Hematopoietic multipotent progenitor cell (in vitro differentiated cells): ENCODE data around the gene NLRC5. TPM values are rescaled to one million over a fixed set of nuclear protein-coding genes. Genes with fewer than 3 reads are reported as not detected.
"Not testable (repeated sequence)": the region's sequence is repeated elsewhere in the genome, so short reads cannot be mapped to it uniquely, and the experiment has no call there.

Experiments used
- DNase-seq, 3 donors: peaks; one replicate each; pipeline ENCODE4 v3.0.0-alpha.2; 2011 to 2015; ENCODE audit warnings: low read depth in 2 of 3, low spot score in 2 of 3
- total RNA-seq: library from RNA; depleted of rRNA; stranded (reverse); fragments of >200 nt; gene quantifications from one replicate; pipeline ENCODE4 v1.2.3, GENCODE V29; 2012

NLRC5 gene
- total RNA-seq, 1 donor = 78.1 TPM

GRCh38 chr16:56999409-57000270 is 10.3 kb downstream of the NLRC5 start:
- no peak for DNase-seq

- DNase-seq = no peak
These were observed 11.1 kb downstream of the NLRC5 start for GRCh38 chr16:57000271-57001025.

GRCh38 chr16:57001026-57001679 is 11.8 kb downstream of the NLRC5 start:
- DNase-seq = no peak

GRCh38 chr16:57003439-57004386 is 14.4 kb downstream of the NLRC5 start:
- DNase-seq = peak in 1 of 3 donors; percentile 21

- DNase-seq = no peak
These were observed 15.3 kb downstream of the NLRC5 start for GRCh38 chr16:57004387-57005250.

- not testable (repeated sequence) for DNase-seq
These were observed 16.2 kb downstream of the NLRC5 start for GRCh38 chr16:57005597-57005996.

- no peak for DNase-seq
These were observed 17.7 kb downstream of the NLRC5 start for GRCh38 chr16:57007050-57007449.

- no peak for DNase-seq
These were observed 18.2 kb downstream of the NLRC5 start for GRCh38 chr16:57007530-57007929.

GRCh38 chr16:57008440-57008839 is 19.1 kb downstream of the NLRC5 start:
- no peak for DNase-seq

- DNase-seq = no peak
These were observed 20.4 kb downstream of the NLRC5 start for GRCh38 chr16:57009643-57010170.

GRCh38 chr16:57012353-57012752 is 23.0 kb downstream of the NLRC5 start:
- DNase-seq = no peak

- no peak for DNase-seq
These were observed 23.9 kb downstream of the NLRC5 start for GRCh38 chr16:57013229-57013628.

GRCh38 chr16:57013902-57014301 is 24.5 kb downstream of the NLRC5 start:
- DNase-seq = no peak

GRCh38 chr16:57016301-57016700 is 26.9 kb downstream of the NLRC5 start:
- no peak for DNase-seq

- DNase-seq = no peak
These were observed 27.5 kb downstream of the NLRC5 start for GRCh38 chr16:57016831-57017230.

GRCh38 chr16:57017251-57017650 is 27.9 kb downstream of the NLRC5 start:
- DNase-seq = no peak

- DNase-seq = no peak
These were observed 30.4 kb downstream of the NLRC5 start for GRCh38 chr16:57019746-57020145.

GRCh38 chr16:57020651-57021050 is 31.3 kb downstream of the NLRC5 start:
- no peak for DNase-seq

- DNase-seq = no peak
These were observed 32.4 kb downstream of the NLRC5 start for GRCh38 chr16:57021757-57022156.
